Measurements from ENCODE around the gene ZCWPW1. TPM values are rescaled to one million over a fixed set of nuclear protein-coding genes. Genes with fewer than 3 reads are reported as not detected.

The ZCWPW1 gene
- total and polyA plus RNA-seq, 2 experiments from 2014 or later: 0.59 to 2.7 TPM

- TF ChIP-seq ZNF462 (CRISPR knock-in tag; IDR thresholded peaks at IDR 0.05) (no peak), REST (IDR thresholded peaks at IDR 0.05; ENCODE audit: unreplicated experiment) (no peak), JUNB (IDR thresholded peaks at IDR 0.05; ENCODE audit: unreplicated experiment) (no peak), CTCF (conservative IDR thresholded peaks at IDR 0.05; ENCODE audit: low read depth in 2 of 2) (no peak), ZNF331 (CRISPR knock-in tag; IDR thresholded peaks at IDR 0.05; ENCODE audit: low read depth) (no peak)
These were observed 14.8 kb upstream of the ZCWPW1 start (continued) for GRCh38 chr7:100443096-100443840.

All from GM23338 (cell line).